GM19468 (cell line): Measurements from ENCODE around the gene PTPN13.
"Not testable (repeated sequence)": the region's sequence is repeated elsewhere in the genome, so short reads cannot be mapped to it uniquely, and the experiment has no call there.

Experiments used
- ATAC-seq: cut with Tn5 transposase; IDR thresholded peaks from one replicate; pipeline ENCODE4 v1.9.1; 2021; ENCODE audit warnings: mild to moderate bottlenecking, moderate library complexity, moderate number of reproducible peaks; ENCODE audit not compliant: unreplicated experiment; ENCODE audit errors: extremely low read depth

PTPN13 gene

DNA sequence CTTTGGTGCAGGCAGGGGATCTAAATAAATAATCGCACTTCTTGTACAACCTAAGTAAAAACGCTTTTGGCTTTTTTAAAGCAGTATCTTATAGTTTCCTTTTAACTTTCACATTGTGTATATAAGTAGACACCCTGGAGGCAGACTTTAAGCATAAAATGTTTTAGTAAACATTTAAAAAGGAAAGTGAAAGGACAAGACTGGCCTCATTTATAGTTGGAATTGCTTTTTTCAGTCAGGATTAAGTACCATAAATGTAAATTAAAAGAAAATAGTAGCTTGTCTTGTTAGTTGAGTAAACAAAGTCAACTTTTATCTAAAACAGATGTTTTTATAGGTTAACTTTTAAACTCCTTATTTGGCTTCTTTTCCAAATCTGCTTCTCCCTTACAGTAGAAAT, 39.7 kb downstream of the PTPN13 start:
- no peak for ATAC-seq

DNA sequence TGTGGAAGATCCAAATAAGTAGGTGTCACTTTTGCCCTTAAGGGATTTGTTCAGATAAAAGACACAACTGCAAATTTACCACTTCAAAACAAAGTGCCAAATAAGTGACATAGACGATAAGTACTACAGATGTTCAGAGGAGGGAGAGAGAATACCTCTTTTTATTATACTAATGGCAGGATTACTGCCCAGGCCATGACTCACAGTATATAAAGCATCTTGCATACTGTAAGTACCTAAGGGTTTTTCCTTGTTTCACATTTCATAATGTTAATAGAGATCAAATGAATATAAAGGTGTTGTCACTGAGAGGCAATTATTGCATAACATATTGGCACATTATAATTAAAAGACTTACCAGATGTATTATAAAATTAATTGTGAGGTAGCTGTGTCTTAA, 46.4 kb downstream of the PTPN13 start:
- no peak for ATAC-seq

- no peak for ATAC-seq
These were observed 47.5 kb downstream of the PTPN13 start for GRCh38 chr4:86641516-86642090.

DNA sequence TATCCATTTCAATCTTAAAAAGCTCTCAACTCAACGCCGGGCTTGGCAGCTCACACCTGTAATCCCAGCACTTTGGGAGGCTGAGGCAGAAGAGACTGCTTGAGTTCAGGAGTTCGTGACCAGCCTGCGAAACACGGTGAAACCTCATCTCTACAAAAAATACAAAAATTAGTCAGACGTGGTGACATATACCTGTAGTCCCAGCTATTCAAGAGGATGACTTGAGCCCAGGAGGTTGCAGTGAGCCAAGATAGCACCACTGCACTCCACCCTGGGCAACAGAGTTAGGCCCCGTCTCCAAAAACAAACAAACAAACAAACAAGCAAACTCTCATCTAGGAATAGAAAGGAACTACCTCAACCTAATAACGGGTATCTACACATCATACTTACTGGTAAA, 50.8 kb downstream of the PTPN13 start:
- ATAC-seq = no peak

DNA sequence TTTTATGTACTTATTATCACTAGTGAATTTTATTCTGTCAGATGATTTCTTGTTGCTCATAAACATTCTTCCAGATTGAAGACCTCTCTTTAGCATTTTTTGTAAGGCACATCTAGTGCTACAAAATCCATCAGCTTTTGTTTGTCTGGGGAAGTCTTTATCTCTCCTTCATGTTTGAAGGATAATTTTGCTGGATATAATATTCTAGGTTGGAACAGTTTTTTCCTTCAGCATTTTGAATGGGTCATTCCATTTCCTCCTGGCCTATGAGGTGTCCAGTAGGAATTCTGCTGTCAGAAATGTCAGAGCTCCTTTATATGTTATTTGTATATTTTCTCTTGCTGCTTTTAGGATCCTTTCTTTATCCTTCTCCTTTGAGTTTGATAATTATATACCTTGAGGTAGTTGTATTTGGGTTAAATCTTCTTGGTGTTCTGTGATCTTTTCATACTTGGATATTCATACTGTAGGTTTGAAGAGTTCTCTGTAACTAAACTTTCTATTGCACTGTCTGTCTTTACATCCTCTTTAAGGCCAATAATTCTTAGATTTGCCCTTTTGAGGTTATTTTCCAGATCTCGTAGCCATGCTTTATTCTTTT, 58.3 kb downstream of the PTPN13 start:
- ATAC-seq = no peak

GRCh38 chr4:86653237-86653865, 59.2 kb downstream of the PTPN13 start:
- no peak for ATAC-seq

DNA sequence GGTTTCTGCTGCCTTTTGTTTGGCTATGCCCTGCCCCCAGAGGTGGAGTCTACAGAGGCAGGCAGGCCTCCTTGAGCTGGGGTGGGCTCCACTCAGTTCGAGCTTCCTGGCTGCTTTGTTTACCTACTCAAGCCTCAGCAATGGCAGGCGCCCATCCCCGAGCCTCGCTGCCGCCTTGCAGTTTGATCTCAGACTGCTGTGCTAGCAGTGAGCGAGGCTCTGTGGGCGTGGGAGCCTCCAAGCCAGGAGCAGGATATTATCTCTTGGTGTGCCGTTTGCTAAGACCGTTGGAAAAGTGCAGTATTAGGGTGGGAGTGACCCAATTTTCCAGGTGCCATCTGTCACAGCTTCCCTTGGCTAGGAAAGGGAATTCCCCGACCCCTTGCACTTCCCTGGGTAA, 62.7 kb downstream of the PTPN13 start:
- not testable (repeated sequence) for ATAC-seq

DNA sequence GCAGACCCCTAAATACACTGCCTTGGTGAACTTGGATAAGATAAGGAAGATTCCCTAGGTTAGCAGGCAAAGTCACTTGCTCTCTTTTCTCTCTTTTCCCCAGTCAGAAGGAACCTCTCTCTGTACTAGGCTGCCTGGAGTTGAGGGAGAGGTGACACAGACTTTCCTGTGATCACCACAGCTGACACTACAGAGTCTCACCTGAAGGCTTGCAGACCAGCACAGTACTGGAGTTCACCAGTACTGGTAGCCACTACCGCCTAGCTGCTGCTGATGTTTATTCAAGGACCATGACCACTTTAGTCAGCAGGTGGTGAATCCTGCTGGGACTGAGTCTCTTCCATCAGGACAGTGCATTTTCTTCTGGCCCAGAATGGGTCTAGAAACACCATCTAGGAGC, 63.3 kb downstream of the PTPN13 start:
- no peak for ATAC-seq

- no peak for ATAC-seq
These were observed 63.8 kb downstream of the PTPN13 start for GRCh38 chr4:86657910-86658309.

GRCh38 chr4:86660401-86660800, 66.3 kb downstream of the PTPN13 start:
- ATAC-seq = no peak

- ATAC-seq = no peak
These were observed 66.9 kb downstream of the PTPN13 start for GRCh38 chr4:86661006-86661405.

- no peak for ATAC-seq
These were observed 67.3 kb downstream of the PTPN13 start for GRCh38 chr4:86661418-86661817.

GRCh38 chr4:86664959-86665358, 70.8 kb downstream of the PTPN13 start:
- ATAC-seq = no peak

DNA sequence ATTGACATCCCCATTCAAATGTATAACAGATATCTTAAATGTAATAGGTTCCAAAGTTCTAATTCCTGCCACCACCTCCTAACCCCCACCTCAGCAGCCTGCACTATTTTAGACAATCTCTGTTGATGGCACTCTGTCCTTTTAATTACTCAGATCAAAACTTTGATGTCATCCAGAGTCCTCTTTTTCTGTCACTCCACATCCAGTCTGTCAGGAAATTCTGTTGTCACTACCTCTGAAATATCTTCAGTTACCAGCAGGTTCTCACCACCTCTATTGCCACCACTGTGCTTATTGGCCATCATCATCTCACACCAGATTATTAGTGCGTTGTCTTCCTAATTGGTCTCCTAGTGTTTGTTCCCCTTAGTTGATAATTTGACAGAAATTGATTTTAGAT, 76.2 kb downstream of the PTPN13 start:
- ATAC-seq = no peak

DNA sequence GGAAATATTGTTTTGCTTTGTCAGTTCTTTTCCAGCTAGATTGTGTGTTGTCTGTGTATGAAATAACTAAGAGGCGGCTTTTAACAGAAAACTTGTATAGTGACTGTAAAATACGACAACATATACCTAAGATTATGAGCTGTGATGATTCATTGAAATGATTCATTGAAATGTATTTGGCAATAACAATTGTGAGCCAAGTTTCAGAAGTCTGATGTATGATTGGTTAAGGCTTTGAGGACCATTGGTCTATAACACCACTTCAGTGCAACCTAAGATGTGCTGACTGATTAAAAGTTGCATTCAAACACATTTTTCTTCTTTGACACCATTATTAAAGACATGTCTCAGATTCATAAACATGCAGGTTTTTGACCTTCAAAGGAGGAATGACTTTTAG, 76.6 kb downstream of the PTPN13 start:
- no peak for ATAC-seq

DNA sequence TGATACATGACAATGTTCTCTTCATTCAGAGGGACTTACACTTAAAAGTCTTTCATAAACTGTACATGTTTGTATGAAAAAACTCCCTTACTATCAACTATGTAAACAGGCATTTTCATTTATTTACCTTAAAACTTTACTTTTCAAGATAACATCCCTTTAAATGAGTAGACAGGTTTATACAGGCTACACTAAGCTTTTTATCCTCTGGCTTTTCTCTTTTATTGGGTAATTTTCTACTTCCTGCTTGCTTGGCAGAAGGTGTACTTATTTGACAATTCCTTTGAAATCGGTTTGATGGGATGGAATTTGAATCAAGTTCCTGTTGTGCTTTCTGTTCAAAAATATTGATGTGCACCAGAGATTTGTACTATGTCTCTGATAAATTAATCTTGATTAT, 81.4 kb downstream of the PTPN13 start:
- no peak for ATAC-seq

DNA sequence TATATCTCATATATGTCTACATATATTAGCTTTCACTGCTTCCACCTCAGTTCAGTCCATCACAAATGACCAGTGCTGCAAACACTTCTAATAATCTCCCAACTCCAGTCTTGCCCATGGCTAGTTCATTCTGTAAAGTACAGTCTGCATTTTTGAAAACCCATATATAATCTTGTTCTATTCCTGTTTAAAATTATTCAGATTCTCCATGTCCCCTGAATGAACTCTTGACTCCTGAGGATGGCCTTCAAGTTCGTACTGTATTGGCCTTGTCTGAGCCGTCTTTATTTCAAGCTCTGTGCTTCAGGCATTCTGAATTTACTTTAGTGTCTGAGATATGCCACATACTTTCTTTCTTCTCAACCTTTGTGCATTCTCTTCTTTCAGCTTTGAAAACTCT, 84.7 kb downstream of the PTPN13 start:
- no peak for ATAC-seq

DNA sequence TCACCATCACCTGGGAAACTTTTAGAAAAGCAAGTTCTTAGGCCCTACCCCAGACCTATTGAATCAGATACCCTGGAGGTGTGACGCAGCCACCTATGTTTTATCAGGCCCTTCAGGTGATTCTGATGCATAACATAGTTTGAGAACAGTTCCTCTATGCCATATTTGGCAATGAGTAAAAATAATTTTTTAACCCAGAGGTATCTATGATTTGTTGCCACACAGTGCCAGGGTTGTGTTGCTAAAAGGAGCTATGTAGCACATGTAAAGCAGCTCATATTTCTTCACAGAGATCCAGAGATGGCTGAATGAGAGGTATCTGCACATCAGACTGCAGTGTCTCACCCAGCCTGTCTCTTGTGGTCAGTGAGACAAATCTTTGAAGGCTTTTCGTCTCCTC, 85.3 kb downstream of the PTPN13 start:
- no peak for ATAC-seq

DNA sequence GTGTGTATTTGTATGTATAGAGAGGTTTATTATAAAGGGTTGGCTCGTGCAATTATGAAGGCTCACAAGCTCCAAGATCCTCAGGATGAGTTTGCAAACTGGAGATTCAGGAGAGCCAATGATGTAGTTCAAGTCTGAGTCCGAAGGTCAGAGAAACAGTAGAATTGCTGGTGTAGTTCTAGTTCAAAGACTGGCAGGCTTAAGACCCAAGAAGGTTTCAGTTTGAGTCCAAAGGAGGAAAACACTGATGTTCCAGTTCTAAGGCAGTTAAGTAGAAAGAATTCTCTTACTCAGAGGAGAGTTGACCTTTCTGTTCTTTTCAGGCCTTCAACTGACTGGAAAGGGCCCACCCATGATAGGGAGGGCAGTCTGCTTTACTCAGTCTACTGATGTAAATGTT, 89.1 kb downstream of the PTPN13 start:
- ATAC-seq = no peak

DNA sequence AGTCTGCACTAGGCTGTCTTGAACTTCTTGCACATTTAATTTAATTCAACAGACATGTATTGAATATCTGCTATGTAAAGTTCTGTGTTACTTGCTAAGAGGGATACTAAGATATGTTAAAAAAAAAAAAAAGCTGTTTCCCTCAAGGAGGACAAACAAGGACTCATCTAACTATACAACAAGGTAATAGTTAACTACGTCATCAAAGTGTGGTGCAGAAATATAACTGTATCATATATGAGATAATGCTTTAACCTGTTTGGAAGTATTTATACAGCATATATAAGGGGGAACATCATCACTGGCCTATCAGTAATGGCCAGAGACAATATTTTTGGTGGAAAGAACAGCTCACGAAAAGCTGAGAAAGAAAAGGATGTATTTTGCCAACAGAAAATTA, 89.9 kb downstream of the PTPN13 start:
- ATAC-seq = no peak

GRCh38 chr4:86685401-86685800, 91.3 kb downstream of the PTPN13 start:
- ATAC-seq = no peak

DNA sequence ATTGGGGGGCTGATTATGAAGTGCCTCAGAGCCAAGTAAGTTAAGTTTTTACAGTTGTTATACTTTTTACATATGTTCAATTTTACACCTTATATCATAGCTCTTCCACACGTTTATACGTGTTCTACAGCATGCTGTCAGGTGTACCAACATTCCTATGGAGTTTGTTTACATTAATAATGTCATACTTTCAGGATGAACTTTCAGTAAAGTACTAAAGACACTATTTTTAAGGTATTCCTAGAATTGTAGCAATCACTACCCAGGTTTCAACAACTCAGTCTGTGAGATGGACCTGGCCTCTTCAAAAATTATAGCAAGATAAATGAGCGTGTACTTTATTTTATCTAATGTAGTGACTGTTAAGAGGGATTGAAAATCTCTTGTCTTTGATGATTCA, 92.6 kb downstream of the PTPN13 start:
- no peak for ATAC-seq
